Ramos (cell line): ENCODE measurements around the gene MRPL57.
"Not testable (repeated sequence)": the region's sequence is repeated elsewhere in the genome, so short reads cannot be mapped to it uniquely, and the experiment has no call there.

Experiments used
- in situ Hi-C: fragments of 300-500 bp; cut with MboI; formaldehyde crosslinking; loops from one replicate; pipeline ENCODE4 v1.14.3; 2022; ENCODE audit warnings: low sequenced_read_pairs; ENCODE audit not compliant: unreplicated experiment

MRPL57 gene

GRCh38 chr13:21176215-21176981 is at the start of gene MRPL57, which contains the start of gene SKA3:
Gene MRPL57, plus strand, starts transcription at chr13:21176658. Its CDS starts 259 bp downstream, at chr13:21176917.
Gene SKA3, minus strand, starts transcription at chr13:21176552. Its CDS starts 75 bp downstream, at chr13:21176477.
- in situ Hi-C loops, result no loop called here

GRCh38 chr13:21130116-21130515 is 46.3 kb upstream of the MRPL57 start:
- in situ Hi-C loops, result no loop called here

- in situ Hi-C loops, result no loop called here
Measured at GRCh38 chr13:21133077-21133476, 43.4 kb upstream of the MRPL57 start.

- in situ Hi-C loops, result no loop called here
Measured at GRCh38 chr13:21134475-21134874, 42.0 kb upstream of the MRPL57 start.

- in situ Hi-C loops, result not testable (repeated sequence)
Measured at GRCh38 chr13:21135833-21136232, 40.6 kb upstream of the MRPL57 start.

DNA sequence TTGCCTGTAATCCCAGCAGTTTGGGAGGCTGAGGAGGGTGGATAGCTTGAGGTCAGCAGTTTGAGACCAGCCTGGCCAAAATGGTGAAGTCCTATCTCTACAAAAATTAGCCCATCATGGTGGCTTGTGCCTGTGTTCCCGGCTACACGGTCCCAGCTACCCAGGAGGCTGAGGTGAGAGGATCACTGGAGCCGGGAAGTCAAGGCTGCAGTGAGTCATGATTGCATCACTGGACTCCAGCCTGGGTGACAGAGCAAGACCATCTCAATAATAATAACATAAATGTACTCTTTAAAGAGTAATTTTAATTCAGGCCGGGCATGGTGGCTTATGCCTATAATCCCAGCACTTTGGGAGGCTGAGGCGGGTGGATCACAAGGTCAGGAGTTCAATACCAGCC is 38.8 kb upstream of the MRPL57 start:
- in situ Hi-C loops, result no loop called here

- in situ Hi-C loops, result no loop called here
Measured at GRCh38 chr13:21138561-21138960, 37.9 kb upstream of the MRPL57 start.

- in situ Hi-C loops, result no loop called here
Measured at GRCh38 chr13:21139374-21139773, 37.1 kb upstream of the MRPL57 start.

- in situ Hi-C loops, result no loop called here
Measured at GRCh38 chr13:21142766-21143165, 33.7 kb upstream of the MRPL57 start.

- in situ Hi-C loops, result no loop called here
Measured at GRCh38 chr13:21147827-21148226, 28.6 kb upstream of the MRPL57 start.

DNA sequence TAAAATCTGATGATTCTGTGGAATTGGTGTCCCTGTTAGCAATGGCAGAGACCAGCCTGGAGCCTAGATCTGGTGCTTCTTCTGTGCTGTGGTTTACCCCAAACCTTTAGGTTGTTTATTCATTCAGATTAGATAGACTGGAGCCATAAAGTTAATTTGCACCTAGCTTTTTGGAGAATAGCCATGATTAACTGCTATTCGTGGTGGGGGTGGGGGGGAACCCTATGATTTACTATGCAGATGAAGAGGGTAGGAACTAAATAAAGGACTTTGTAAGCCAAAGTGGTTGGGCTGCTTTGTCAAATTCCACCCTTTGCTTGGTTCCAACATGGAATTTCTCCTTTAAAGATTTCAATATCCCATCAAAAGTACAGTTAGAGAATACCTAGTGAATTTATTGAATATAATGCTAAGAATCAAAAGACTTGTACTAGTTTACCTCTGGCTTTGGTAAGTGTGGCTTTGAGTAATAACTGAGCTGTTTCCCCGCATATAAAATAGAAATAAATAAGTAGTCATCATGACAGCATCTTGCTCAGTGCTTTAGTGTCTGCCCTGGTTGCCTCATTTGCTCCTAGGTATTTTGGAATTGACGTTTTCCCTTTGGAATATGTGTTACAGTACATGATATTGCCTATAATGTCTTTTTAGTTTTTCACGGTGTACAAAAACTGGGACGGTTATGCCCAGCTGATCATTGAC is 27.8 kb upstream of the MRPL57 start:
- in situ Hi-C loops, result no loop called here

- in situ Hi-C loops, result no loop called here
Measured at GRCh38 chr13:21149568-21149967, 26.9 kb upstream of the MRPL57 start.

DNA sequence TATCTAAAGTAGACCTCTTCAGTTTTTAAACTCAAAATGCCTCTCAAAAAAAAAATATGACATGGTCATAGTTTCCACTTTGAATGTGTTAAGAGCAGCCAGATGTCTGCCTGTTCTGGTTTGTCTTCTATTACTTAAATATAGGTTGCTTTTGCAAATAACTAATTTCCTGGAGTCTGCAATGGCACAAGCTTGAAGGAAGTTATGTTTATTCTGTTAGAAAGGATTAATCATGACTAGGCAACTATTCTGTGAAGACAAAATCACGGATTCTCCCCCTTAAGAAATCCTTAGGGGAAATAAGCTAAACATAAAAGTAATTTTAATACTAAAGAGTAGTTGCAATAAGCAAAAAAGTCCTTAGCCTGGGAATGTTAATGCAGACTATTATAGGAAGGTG is 26.4 kb upstream of the MRPL57 start:
- in situ Hi-C loops, result no loop called here

DNA sequence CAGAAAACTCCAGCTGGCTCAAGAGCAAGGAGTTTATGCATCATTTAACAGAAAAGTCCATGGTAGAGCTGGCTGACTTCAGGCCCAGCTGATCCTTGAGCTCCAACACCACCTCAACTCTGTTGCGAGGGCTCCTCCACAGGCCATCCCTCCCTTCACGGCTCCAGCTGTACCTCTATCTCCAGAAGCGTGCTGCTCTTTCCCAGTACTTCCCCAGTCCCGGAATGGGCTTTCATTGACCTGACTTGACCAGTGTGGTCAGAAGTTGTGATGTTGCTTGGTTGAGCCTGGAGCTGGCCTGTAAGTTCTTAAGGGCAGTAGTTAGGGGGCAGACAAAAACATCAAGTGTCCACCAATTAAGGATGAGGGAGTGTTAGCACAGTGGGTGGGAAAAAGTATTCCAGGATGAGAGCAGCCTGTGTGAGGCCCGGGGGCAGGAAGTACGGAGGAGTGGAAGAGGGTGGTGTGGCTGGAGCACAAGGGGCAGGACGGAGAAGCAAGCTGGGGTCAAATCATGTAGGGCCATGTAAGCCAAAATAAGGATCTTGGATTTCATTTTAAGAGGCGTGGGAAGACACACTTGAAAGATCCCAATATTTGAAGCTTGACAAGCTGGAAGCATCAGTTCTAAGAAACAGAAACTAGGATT is 24.1 kb upstream of the MRPL57 start:
- in situ Hi-C loops, result no loop called here

GRCh38 chr13:21164631-21165030 is 11.8 kb upstream of the MRPL57 start:
- in situ Hi-C loops, result no loop called here

DNA sequence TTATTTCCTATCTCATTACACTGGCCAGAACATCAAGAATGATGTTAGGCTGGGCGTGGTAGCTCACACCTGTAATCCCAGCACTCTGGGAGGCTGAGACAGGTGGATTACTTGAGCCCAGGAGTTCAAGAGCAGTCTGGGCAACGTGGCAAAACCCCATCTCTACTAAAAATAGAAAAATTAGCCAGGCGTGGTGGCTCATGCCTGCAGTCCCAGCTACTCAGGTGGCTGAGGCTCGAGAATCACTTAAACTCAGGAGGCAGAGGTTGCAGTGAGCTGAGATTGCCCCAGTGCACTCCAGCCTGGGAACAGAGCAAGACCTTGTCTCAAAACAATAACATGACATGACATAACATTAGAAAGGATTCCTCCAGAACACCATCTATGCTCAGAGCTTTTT is 10.9 kb upstream of the MRPL57 start:
- in situ Hi-C loops, result not testable (repeated sequence)

- in situ Hi-C loops, result no loop called here
Measured at GRCh38 chr13:21171420-21171819, 5.0 kb upstream of the MRPL57 start.

DNA sequence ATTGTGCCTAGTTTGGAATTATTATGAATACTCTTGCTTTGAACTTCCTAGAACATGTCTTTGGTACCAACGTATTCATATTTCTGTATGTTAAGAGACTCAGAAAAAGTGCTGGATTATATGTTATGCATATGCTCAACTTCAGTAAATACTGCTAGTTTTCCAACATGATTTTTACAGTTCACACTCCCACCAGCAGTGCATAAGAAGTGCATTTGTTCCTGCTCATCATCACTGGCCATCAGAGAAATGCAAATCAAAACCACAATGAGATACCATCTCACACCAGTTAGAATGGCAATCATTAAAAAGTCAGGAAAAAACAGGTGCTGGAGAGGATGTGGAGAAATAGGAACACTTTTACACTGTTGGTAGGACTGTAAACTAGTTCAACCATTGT is 2.7 kb upstream of the MRPL57 start:
- in situ Hi-C loops, result not testable (repeated sequence)

GRCh38 chr13:21175656-21176214 is 723 bp upstream of the MRPL57 start:
- in situ Hi-C loops, result no loop called here

DNA sequence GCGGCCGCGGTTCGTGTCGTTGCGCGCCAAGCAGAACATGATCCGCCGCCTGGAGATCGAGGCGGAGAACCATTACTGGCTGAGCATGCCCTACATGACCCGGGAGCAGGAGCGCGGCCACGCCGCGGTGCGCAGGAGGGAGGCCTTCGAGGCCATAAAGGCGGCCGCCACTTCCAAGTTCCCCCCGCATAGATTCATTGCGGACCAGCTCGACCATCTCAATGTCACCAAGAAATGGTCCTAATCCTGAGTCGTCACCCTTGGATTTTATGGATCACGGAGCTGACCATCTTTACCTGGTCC is 475 bp downstream of the MRPL57 start:
- in situ Hi-C loops, result no loop called here

DNA sequence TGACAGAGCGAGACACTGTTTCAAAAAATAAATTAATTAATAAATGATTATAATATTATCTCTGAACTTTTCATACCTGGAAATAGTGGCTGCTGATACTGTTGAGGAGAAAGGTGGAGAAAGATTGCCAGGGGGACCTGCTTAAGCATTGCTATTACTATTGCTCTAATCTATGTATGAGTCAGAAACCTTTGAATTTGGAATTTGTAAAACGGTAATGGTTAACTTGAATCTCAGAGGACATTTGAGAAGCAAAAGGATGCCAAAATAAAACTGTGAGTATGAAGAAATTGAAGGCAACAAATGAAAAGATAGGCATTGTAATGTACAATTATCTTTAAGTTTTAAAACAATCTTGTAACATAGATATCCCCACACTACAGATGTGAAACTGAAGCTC is 5.2 kb downstream of the MRPL57 start:
- in situ Hi-C loops, result no loop called here
